ENCODE data around the gene CCDC90B. TPM values are rescaled to one million over a fixed set of nuclear protein-coding genes. Genes with fewer than 3 reads are reported as not detected.
"Not testable (repeated sequence)": the region's sequence is repeated elsewhere in the genome, so short reads cannot be mapped to it uniquely, and the experiment has no call there.

The CCDC90B gene
- total and polyA plus RNA-seq, 9 donors, result 23.0 to 68.0 (median 35.9) TPM

DNA sequence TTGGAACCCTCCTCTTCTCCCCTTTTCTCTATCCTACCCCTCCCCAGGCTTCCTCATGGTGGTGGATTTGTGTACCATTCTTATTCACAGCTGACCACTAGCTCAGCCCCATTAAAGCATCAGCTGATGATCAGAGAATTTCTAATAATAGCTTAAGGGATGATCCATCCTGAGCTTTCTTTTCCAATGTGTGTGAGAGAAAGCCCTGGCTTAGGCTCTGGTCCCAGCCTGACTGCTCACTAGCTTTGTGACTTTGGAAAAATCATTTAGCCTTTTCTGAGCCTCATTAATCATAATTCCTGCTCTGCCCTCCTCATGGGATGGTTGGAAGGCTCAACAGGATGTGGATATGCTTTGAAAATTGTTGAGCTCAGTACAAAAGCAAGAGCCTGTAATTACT, 26.3 kb upstream of the CCDC90B start:
- no peaks in the 10 kb centered on the region for H3K4me1 ChIP-seq (ENCODE audit: insufficient read depth)
- H3K36me3 ChIP-seq, result no peaks in the 10 kb centered on the region
- H3K4me3 ChIP-seq, result no peak overlapping the region
- H3K9me3 ChIP-seq, result no peaks in the 10 kb centered on the region
- TF ChIP-seq EP300 (IDR thresholded peaks at IDR 0.05) (no peak), POLR2A (IDR thresholded peaks at IDR 0.05) (no peak), CTCF (IDR thresholded peaks at IDR 0.05) (no peak)
- no peak for DNase-seq
- no peak overlapping the region for H3K27ac ChIP-seq
- H3K27me3 ChIP-seq, result no peaks in the 10 kb centered on the region
- intact Hi-C loops (cut with DNase I), result no loop called here

GRCh38 chr11:83311701-83312100, 25.5 kb upstream of the CCDC90B start:
- WGBS, 3 donors, result 82 to 90% (median 87%) methylated on average over 2 of the region's 2 CpGs
- H3K9me3 ChIP-seq, result no peaks in the 10 kb centered on the region
- DNase-seq, result no peak
- no peaks in the 10 kb centered on the region for H3K4me1 ChIP-seq (ENCODE audit: insufficient read depth)
- no peak overlapping the region for H3K27ac ChIP-seq
- H3K27me3 ChIP-seq, result no peaks in the 10 kb centered on the region
- TF ChIP-seq CTCF (IDR thresholded peaks at IDR 0.05) (no peak), POLR2A (IDR thresholded peaks at IDR 0.05) (no peak), EP300 (IDR thresholded peaks at IDR 0.05) (no peak)
- no peak overlapping the region for H3K4me3 ChIP-seq
- intact Hi-C loops (cut with DNase I), result no loop called here
- H3K36me3 ChIP-seq, result no peaks in the 10 kb centered on the region

DNA sequence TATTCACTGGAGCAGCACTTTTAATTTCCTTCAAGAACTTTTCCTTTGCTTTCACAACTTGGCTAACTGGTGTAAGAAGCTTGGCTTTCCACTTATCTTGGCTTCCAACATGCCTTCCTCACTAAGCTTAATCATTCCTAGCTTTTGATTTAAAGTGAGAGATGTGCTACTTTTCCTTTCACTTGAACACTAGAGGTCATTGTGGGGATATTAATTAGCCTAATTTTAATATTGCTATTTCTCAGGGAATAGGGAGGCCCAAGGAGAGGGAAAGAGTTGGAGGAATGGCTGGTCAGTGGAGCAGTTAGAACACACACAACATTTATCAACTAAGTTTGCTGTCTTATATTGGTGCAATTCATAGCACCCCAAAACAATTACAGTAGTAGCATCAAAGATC, 24.6 kb upstream of the CCDC90B start:
- DNase-seq, result no peak
- Histone ChIP-seq H3K36me3 (no peaks in the 10 kb centered on the region), H3K27me3 (no peaks in the 10 kb centered on the region), H3K27ac (no peak overlapping the region), H3K4me3 (no peak overlapping the region), H3K4me1 (ENCODE audit: insufficient read depth) (no peaks in the 10 kb centered on the region), H3K9me3 (no peaks in the 10 kb centered on the region)
- TF ChIP-seq EP300 (IDR thresholded peaks at IDR 0.05) (no peak), POLR2A (IDR thresholded peaks at IDR 0.05) (no peak), CTCF (IDR thresholded peaks at IDR 0.05) (no peak)
- intact Hi-C loops (cut with DNase I), result no loop called here

DNA sequence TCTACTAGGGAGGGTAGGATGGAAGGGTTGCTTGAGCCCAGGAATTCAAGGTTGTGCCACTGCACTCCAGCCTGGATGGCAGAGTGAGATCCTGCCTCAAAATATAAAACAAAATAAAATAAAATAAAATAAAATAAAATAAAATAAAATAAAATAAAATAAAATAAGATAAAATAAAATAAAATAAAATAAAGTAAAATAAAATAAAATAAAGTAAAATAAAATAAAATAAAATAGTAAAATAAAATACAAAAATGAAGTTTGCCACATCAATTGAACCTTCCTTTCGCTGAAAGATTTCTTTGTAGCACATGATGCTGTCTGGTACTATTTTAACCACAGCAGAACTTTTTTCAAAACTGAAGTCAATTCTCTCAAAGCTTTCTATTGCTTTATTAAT, 22.4 kb upstream of the CCDC90B start:
- H3K36me3 ChIP-seq; H3K27me3 ChIP-seq; H3K4me1 ChIP-seq (ENCODE audit: insufficient read depth); intact Hi-C loops (cut with DNase I); H3K27ac ChIP-seq; DNase-seq; H3K9me3 ChIP-seq; H3K4me3 ChIP-seq: not testable (repeated sequence)
- 96 to 98% (median 97%) methylated on average over 1 of the region's 1 CpG for WGBS, 3 donors

GRCh38 chr11:83306200-83307080, 20.3 kb upstream of the CCDC90B start:
- Histone ChIP-seq H3K36me3 (no peaks in the 10 kb centered on the region), H3K27ac (no peak overlapping the region), H3K4me3 (no peak overlapping the region), H3K9me3 (no peaks in the 10 kb centered on the region), H3K4me1 (ENCODE audit: insufficient read depth) (no peaks in the 10 kb centered on the region), H3K27me3 (no peaks in the 10 kb centered on the region)
- intact Hi-C loops (cut with DNase I), result no loop called here
- TF ChIP-seq CTCF (IDR thresholded peaks at IDR 0.05), result no peak
- no peak for TF ChIP-seq EP300 (IDR thresholded peaks at IDR 0.05)
- TF ChIP-seq POLR2A (IDR thresholded peaks at IDR 0.05), result no peak
- DNase-seq, result no peak
- 85 to 94% (median 90%) methylated on average over 4 of the region's 4 CpGs for WGBS, 3 donors
